HG02981 (cell line): ENCODE data around the gene TLE5.

Experiments
- ATAC-seq: cut with Tn5 transposase; IDR thresholded peaks from one replicate; pipeline ENCODE4 v1.9.1; 2021; ENCODE audit warnings: mild to moderate bottlenecking, moderate library complexity; ENCODE audit not compliant: unreplicated experiment

The TLE5 gene, protein sequence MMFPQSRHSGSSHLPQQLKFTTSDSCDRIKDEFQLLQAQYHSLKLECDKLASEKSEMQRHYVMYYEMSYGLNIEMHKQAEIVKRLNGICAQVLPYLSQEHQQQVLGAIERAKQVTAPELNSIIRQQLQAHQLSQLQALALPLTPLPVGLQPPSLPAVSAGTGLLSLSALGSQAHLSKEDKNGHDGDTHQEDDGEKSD

DNA sequence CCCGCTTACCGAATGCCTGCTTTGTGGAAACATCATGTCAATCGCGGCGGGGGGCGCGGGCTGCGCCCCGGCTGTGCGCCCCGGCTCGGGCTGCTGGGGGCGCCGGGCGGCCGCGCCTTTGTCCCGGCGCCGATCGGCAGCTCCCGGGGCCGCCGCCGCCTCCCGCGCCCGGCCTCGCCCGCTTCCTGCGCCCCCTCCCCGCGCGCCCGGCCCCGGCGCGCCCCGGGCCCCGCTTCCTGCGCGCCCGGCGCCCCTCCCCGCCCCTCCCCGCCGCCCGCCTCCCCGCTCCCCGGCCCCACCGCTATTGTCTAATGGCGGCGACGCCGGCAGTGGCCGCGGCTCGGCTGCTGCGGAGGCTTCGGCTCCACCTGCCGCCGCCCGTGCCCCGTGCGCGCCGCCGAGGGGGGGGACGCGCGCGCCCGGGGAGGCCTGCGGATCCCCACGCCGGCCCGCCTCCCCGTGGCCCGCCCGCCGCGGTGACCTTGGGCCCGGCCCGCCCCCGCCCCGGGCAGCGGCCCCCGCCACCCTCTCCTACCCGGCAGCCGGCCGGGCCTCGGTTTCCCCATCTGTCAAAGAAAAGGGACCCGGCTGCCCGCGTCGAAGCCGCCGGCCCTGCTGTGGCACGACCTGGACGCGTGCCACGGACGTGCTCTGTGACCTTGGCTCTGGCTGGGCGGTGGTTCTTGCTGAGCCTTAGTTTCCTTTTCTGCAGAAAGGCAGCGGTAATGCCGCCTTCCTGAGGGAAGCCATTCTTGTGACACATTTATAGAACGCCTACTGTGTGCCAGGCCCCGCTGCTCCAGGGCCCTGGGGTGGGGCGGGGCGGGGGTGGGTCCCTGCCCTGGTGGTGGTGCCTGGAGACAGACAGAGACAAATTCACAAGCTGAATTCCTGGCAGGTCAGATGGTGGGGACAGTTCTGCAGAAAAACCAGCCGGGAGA, at the start of gene TLE5:
TLE5 (minus strand) TSS at position 331 of the 941 bp plus-strand sequence; CDS start at position 36, 295 bp downstream.
- ATAC-seq, result no peak

GRCh38 chr19:3111586-3112247, 49.4 kb upstream of the TLE5 start:
- no peak for ATAC-seq

- no peak for ATAC-seq
Observed at GRCh38 chr19:3110126-3110825, 48.0 kb upstream of the TLE5 start.

GRCh38 chr19:3109491-3109890, 47.2 kb upstream of the TLE5 start:
- ATAC-seq, result no peak

GRCh38 chr19:3108775-3109174, 46.5 kb upstream of the TLE5 start:
- ATAC-seq, result no peak

DNA sequence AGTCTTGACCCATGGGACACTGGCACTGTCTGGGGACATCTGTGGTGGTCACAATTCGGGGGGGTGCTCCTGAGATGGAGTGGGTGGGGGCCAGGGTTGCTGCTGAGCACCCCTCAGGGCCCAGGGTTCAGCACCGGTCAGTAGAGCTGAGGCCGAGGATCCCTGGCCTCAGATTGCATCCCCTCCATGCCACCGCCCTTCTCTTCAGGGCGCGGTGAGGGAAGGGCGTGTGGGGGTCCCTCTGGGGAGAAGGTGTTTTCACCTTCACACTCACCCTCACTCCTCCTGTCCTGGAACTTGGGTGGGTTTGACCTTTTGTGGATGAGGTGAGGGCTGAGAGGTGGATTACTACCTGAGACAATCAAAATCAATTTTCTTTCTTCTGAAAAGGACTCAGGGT, 45.4 kb upstream of the TLE5 start:
- no peak for ATAC-seq

DNA sequence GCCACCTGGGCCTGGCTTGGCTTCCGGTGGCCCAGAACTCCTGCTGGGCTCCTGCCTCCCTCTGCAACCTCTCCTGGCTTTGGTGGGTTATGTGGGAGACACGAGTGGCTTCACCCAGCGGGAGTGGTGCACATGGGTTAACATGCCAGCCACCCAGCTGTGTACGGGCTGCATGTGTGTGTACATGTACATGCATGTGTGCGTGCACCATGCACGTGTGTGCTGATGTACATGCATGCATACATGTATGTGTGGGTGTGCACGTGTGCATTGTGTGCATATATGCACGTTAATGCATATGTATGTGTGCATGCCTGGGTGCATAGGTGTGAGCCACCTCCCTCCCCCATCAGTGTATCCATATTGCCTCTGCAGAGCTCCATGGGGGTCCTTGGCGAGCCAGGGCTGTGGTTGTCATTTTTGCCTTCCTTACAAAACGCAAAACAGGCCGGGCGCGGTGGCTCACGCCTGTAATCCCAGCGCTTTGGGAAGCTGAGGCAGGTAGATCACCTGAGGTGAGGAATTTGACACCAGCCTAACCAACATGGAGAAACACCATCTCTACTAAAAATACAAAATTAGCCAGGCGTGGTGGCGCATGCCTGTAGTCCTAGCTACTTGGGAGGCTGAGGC, 44.3 kb upstream of the TLE5 start:
- no peak for ATAC-seq

GRCh38 chr19:3105641-3106508, 43.6 kb upstream of the TLE5 start:
- no peak for ATAC-seq

DNA sequence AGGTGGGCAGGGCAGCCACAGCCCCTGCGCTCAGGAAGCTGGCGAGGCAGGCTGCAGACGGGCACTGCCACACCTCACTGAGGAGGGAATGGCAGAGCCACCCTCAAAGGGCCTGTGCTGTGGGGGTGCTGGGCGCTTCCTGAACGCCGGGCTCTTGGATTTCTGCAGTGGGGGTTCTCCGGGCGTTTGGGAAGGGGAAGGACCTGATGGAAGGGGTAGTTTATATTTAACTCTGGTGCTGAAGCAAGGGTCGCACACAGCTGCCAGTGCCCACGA, 42.4 kb upstream of the TLE5 start:
- no peak for ATAC-seq

DNA sequence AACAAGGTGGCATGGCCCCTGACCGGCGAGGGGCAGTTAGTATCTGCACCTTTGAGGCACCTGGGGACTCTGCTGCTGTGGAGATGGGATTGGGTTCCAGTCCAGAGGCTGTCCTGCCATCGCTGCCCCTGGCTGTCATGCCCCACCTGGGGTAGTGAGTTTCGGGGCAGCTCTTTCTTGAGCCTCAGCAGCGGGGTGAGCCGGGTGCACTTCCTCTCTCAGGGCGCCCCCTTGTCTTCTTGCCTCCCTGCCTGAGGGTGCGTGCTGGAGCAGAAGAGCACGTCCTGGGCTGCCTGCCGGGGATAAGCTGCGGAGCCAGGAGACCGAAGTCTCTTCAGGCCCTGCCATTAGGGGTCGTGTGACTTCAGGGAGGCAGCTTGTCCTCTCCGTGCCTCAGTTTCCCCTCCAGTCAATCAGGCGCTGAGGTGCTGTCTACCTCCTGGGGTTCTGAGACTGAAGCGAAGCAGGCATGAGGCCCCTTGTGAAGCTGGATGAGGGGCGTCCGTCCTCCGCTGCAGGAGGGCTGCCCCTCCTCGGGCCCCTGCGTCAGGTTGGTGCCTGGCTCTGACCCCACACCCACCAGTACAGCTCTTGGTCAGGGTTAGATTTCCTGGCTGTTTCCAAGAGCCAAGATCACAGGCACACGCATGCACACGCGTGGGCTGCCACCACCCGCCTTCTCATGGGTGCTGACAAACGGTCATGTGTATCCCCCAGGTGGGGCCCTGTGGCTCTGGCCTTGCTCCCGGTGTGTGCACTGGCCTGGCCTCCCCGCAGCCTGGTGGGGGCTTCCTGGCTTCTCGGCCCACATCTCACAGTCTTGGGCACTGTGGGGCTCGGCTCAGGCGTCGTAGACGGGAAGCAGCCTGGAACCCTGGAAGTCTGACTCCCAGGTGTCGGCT, 40.2 kb upstream of the TLE5 start:
- no peak for ATAC-seq

DNA sequence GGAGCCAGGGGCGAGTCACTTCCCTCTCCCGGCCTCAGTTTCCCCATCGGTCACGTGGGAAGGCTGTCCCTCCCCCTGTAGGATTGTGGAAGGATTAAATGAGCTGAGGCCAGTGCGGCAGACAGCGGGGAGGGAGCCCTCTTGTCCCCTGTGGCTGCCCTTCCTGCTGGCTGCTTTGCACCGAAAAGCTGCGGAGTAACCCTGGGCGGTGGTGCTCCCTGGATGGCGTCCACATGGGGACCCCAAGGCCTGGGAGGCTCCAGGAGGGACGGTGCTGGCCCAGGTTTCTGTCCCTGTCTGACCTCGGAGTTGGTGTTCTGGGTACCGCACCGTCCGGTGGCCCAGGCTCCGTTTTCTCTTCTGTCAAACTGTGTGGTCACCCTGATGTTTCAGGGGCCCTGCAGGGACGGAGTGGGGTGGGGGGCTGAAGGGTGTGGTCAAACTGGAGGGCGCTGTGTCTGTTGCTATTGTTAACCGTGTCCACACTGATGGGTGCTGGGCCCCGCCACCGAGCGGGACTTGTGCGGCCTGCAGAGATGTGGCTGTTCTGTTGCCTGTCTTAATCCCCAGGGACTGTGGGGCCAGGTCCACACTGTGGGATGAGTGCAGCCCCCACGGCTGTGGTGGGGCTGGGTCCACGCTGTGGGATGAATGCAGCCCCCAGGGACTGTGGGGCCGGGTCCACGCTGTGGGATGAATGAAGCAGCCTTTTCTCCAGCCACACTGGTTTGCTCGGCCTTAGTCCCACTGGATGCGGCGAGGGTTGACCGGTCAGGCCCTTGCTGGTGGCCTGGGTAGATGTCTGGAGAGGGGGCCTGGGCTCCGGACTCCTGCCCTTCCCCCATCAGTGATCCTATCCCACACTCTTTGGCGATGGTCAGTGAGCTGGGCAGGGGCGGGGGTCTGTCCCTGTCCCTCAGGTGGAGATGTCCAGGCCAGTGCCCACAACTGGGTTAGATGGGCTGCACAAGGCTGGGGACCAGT, 38.7 kb upstream of the TLE5 start:
- ATAC-seq, result no peak

GRCh38 chr19:3100331-3100730, 38.0 kb upstream of the TLE5 start:
- no peak for ATAC-seq

DNA sequence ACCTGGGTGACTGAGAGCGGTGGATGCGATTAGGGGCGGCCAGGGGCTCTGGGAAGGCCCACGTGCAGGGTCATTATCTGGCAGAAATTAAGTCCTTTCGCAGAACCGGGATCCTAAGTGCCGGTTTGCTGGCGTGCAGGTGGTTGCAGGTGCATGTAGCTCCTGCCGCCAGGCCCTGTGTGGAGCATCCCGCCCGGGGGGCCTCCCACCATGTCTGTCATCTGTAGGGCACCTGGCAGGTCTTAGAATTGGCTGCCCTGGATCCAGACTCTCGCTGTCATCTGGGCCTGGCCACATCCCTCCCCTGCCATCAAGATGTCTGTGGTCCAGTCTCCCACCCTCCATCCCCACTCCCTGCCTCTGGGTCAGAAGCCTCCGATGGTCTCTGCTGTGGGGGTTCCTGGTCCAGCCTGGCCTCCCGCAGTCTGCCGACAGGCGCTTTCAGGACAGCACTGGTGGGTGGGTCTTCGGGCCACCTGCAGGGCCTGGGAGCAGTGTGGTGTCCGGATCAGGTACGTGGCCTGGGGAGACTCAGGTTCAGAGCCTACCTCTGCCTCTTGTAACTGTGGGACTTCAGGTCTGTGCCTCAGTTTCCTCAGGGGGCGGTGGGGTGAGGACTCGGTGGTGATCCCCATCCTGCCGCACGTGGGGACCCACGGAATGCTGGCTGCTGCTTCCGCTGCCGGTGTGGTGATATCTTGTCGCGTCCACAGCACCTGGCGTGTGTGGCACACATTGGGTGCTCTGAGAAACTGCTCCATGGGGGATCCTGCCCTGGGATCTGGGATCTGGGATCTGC, 37.3 kb upstream of the TLE5 start:
- no peak for ATAC-seq

DNA sequence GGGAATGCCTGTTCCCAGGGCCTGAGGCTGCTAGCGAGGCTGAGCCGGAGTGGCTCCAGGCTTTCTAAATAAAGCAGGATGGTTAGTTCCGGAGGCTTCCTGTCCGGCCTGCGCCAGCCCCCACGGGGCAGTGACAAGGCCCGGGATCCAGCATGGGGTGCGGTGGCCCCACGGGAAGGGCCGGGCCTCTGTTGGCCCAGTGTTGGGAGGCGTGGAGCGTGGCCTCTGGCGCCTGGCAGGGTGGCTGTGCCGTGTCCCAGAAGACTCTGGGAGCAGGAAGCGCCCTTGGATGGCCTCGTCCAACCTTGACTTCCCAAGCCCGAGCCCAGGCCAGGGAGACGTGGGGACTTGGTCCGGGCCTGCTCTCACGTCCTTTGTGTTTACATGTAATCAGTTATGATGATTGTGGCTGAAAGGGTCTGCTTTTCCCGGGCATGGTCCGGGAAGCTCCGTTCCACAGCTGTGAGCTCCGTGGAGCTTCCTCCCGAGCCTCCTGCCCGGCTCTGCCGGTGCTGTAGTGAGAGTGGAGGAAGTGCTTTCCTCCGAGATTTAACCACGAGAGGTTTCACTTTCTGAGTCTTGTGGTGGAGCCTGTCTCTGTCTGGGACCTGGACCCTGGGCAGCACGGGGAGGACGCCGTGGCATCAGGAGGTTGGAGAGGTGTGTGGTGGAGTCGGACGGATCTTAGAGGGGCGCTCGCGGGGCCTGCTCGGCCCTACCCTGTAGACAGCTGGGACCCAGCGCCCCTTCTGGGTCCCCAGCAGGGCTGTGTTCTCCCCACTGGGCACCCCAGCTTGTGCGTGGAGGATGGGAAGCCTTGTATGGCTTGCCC, 36.4 kb upstream of the TLE5 start:
- no peak for ATAC-seq

DNA sequence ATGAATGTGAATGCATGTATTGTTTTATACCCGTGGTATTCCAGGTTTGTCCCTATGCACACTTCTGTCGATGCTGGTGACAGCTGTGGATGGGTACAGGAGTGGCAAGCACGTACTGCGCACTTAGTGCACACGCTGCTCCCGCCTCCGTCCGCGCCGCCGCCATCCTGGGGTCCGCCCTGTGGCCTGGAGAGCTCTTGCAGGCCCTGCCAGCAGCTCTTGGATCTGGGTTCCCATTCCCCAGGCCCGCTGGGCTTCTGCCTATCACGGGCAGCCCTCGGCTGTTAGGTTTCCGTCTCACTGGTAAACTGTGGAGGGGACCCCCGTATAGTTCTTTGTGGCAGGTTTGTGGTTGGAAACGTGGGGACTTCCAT, 35.8 kb upstream of the TLE5 start:
- no peak for ATAC-seq

DNA sequence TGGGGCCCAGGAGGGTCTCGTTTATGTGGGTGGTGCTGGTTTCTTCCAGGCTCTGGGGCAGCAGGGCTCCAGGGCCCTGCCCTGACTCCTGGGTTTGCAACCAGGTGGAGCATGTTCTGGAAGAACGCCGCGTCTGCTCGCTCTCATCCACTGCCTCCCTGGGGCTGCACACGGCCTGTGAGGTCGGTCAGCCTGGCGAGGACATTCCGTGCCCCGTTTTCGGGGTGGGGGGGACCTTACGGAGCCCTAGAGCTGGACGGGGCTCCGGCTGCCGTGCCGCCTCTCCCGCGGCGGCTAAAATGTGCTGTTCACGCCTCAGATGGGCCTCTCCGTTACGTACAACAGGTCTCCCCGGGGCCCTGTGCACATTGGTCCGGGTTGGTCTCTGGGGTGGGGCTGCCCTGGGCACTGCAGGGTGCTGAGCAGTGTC, 35.2 kb upstream of the TLE5 start:
- ATAC-seq, result no peak
